Measurements from ENCODE around the gene ABHD2. TPM values are rescaled to one million over a fixed set of nuclear protein-coding genes. Genes with fewer than 3 reads are reported as not detected.
"Not testable (repeated sequence)": the region's sequence is repeated elsewhere in the genome, so short reads cannot be mapped to it uniquely, and the experiment has no call there.

ABHD2 gene
- total RNA-seq, 4 donors from 2014 or later: 49.8 to 82.3 (median 72.1) TPM

DNA sequence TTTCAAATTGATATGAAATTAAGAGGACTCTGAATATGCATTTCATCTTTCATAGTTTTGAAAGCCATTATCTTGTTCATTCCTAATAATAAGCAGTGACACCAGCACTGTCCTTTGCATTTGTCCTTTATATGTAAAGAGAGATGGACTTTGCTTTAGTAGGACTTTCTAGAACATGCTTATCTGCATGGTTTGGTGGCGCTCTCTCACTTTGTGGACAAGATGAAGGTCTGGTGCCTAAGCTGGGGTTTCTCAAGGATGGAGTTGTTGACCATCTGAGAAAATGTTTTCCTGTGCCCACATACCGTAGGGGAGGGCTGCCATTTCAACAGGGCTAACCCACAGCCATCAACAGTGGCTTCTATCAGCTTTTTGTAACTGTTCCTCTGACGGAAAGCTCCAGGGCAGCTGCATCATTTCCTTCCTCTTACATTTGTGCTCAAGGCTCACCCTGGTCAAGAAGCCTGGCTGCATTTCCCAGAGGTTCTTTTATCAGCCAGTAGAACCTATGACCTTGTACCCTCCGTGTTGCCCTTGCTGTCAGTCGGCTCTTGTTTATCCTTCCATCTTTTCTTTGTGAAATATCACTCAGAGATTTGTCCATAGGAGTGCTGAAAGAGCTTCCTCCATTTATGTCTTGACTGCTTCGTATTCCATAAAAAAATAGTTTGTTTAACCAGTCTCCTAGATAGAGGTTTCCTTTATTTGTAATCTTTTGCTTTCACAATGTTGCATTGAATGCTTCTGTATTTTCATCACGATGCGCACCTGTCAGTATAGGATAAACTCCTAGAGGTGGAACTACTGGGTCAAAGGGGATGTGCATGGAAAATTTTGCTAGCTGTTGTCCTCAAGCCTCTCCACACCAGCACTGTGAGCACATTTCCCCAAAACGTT lies 44.6 kb downstream of the ABHD2 start:
- H3K9me3 ChIP-seq: no peaks in the 10 kb centered on the region
- H3K36me3 ChIP-seq: peaks cover 6 to 19% (median 8%) of the 10 kb centered on the region in 4 donors
- H3K4me1 ChIP-seq: peaks cover 54 to 85% (median 72%) of the 10 kb centered on the region in 4 donors
- WGBS: 52% methylated on average over 9 of the region's 9 CpGs
- H3K4me3 ChIP-seq: no peak overlapping the region
- H3K27ac ChIP-seq (replicated peaks in 1 of 4): peak overlapping the region; percentile 56 to 68 (median 62)
- no peak for DNase-seq (ENCODE audit: extremely low spot score)
- TF ChIP-seq, protein P1, sequence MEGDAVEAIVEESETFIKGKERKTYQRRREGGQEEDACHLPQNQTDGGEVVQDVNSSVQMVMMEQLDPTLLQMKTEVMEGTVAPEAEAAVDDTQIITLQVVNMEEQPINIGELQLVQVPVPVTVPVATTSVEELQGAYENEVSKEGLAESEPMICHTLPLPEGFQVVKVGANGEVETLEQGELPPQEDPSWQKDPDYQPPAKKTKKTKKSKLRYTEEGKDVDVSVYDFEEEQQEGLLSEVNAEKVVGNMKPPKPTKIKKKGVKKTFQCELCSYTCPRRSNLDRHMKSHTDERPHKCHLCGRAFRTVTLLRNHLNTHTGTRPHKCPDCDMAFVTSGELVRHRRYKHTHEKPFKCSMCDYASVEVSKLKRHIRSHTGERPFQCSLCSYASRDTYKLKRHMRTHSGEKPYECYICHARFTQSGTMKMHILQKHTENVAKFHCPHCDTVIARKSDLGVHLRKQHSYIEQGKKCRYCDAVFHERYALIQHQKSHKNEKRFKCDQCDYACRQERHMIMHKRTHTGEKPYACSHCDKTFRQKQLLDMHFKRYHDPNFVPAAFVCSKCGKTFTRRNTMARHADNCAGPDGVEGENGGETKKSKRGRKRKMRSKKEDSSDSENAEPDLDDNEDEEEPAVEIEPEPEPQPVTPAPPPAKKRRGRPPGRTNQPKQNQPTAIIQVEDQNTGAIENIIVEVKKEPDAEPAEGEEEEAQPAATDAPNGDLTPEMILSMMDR (IDR thresholded peaks at IDR 0.05): no peak
- peak; percentile 42 to 57 for TF ChIP-seq POLR2AphosphoS5 (IDR thresholded peaks at IDR 0.05)
- no peaks in the 10 kb centered on the region for H3K27me3 ChIP-seq
- intact Hi-C loops (cut with DNase I): loop anchor here (5.0 kb wide), 1 partner anchor 39 kb away; no protein-coding TSS in a partner anchor

DNA sequence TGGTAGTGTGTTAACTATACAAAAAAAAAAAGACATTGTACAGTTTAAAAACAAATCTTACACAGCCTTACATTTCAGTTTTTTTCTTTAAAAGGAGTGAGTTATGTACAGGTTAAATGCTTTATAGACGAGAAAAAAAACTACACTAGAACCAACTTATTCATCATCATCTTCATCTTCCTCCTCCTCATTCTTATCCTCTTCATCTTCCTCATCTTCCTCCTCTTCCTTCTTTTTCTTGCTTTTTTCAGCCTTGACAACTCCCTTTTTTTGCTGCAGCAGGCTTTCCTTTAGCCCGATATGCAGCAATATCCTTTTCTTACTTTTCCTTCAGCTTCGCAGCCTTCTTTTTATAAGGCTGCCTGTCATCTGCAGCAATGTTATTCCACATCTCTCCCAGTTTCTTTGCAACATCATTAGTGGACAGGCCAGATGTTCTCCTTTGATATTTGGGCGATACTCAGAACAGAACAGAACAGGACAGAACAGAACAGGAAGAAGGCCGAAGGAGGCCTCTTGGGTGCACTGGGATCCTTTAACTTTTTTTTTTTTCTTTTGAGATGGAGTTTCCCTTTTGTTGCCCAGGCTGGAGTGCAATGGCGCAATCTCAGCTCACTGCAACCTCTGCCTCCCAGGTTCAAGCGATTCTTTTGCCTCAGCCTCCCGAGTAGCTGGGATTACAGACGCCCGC lies 47.3 kb downstream of the ABHD2 start:
- DNase-seq (ENCODE audit: extremely low spot score); H3K4me3 ChIP-seq; H3K27me3 ChIP-seq; H3K9me3 ChIP-seq; intact Hi-C loops (cut with DNase I): not testable (repeated sequence)
- peaks cover 71 to 86% (median 84%) of the 10 kb centered on the region in 4 donors for H3K4me1 ChIP-seq
- WGBS: 79% methylated on average over 10 of the region's 10 CpGs
- peaks cover 5 to 20% (median 6%) of the 10 kb centered on the region in 4 donors for H3K36me3 ChIP-seq
- peak overlapping the region; percentile 62 to 69 (median 68) for H3K27ac ChIP-seq (replicated peaks in 1 of 4)

DNA sequence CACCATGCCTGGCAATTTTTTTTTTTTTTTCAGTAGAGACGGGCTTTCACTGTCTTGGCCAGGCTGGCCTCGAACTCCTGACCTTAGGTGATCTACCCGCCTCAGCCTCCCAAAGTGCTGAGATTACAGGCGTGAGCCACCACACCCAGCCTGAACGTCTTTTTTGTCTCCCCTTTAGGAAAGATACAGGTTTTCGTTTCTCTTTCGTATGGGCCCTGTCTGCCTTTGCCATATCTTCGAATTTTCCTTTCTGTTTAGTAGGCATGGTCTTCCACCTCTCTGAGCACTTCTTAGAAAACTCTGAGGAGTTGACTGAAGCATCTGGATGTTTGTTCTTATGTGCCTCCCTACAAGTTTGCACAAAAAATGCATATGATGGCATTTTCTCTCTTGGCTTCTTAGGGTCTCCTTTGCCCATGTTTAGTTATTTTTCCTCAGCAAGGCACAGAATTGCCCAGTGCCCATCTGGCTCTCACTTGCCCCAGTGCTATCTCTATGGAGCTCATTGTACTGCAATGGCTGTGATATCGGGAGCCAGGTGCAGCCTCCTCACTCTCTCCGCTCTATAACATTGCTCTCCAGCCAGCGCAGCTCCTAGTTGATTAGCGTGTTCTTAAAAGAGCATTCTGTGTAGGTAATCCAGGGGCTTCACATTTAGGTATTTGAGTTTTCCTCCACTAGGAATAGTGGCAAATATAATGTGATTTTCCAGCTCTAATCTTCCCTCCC lies 48.0 kb downstream of the ABHD2 start:
- H3K36me3 ChIP-seq: peaks cover 0 to 19% (median under 1%) of the 10 kb centered on the region in 4 donors
- intact Hi-C loops (cut with DNase I): no loop called here
- H3K4me3 ChIP-seq: no peak overlapping the region
- no peak for DNase-seq (ENCODE audit: extremely low spot score)
- no peak for TF ChIP-seq POLR2A (IDR thresholded peaks at IDR 0.05; ENCODE audit: low read depth)
- TF ChIP-seq, protein P1 (IDR thresholded peaks at IDR 0.05): no peak
- no peak for TF ChIP-seq POLR2AphosphoS5 (IDR thresholded peaks at IDR 0.05)
- no peak for TF ChIP-seq EP300 (IDR thresholded peaks at IDR 0.05)
- H3K27me3 ChIP-seq: no peaks in the 10 kb centered on the region
- peaks cover 75 to 92% (median 90%) of the 10 kb centered on the region in 4 donors for H3K4me1 ChIP-seq
- WGBS: 89% methylated on average over 12 of the region's 12 CpGs
- no peaks in the 10 kb centered on the region for H3K9me3 ChIP-seq
- peak overlapping the region; percentile 62 to 69 (median 68) for H3K27ac ChIP-seq (replicated peaks in 1 of 4)

DNA sequence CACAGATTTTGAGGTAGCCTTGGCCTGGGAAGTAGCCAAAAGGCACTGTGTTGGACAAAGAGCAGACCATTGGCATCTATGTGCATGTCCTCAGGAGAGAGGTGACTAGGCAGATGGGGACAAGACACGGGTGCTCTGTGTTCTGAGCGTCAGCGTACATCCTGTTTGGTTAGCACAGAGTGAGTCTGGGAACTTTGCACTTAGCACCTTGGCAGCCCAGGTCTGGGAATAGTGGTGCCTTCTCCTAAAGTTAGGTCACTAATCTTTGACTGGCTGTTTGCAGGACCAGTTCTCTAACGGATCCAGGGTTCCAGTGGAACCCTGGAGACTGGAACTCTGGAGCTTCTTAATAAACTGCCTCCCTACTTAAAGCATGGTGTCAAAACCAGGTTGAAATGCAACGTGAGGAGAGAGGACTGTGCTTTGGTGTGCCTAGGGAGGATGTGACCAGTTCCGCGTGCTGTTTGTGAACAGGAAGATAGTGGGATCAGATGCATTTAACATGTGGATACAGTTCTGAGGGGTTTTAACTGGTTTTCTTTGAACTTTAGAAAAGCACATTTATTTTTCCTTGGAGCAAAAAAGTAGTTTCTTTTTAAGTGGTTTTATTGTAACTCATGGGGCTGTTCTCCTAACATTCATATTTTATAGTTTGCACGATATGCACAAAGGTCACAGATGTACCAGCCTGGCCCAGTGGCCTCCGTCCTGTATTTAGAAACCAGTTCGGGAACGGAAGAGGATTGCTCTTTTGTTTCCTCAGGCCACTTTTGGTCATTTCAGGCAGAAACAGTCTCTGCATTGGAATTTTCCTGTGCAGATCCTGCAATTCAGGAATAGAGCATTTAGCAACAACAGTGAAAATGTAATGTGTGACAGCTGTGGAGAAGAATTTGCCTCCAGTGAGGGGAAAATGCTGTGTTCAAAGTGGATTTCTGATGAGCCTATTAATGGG lies 48.8 kb downstream of the ABHD2 start:
- H3K36me3 ChIP-seq: peaks cover 0 to 18% (median 0%) of the 10 kb centered on the region in 4 donors
- H3K9me3 ChIP-seq: no peaks in the 10 kb centered on the region
- no peaks in the 10 kb centered on the region for H3K27me3 ChIP-seq
- DNase-seq (ENCODE audit: extremely low spot score): no peak
- H3K4me3 ChIP-seq: no peak overlapping the region
- WGBS: 62% methylated on average over 11 of the region's 11 CpGs
- peaks cover 80 to 97% (median 92%) of the 10 kb centered on the region in 4 donors for H3K4me1 ChIP-seq
- H3K27ac ChIP-seq (replicated peaks in 1 of 4): peak overlapping the region; percentile 62 to 69 (median 68)
- TF ChIP-seq, protein P1 (IDR thresholded peaks at IDR 0.05): no peak
- TF ChIP-seq EP300 (IDR thresholded peaks at IDR 0.05) (no peak), POLR2AphosphoS5 (IDR thresholded peaks at IDR 0.05) (peak; percentile 27 to 64), POLR2A (IDR thresholded peaks at IDR 0.05; ENCODE audit: low read depth) (no peak)
- intact Hi-C loops (cut with DNase I): no loop called here

Data from esophagus muscularis mucosa (tissue), 4 donors.